GM12873 (cell line): ENCODE measurements around the gene PPP2R2C.

Experiments used
- TF ChIP-seq, protein P1 (sequence below): IDR thresholded peaks from 2 replicates; pipeline ENCODE4 v1.5.1; 2012; ENCODE audit warnings: low read depth, mild to moderate bottlenecking, moderate library complexity, low read length, control low read depth; ENCODE audit not compliant: insufficient read depth; ENCODE audit errors: missing control alignments

Gene PPP2R2C

DNA sequence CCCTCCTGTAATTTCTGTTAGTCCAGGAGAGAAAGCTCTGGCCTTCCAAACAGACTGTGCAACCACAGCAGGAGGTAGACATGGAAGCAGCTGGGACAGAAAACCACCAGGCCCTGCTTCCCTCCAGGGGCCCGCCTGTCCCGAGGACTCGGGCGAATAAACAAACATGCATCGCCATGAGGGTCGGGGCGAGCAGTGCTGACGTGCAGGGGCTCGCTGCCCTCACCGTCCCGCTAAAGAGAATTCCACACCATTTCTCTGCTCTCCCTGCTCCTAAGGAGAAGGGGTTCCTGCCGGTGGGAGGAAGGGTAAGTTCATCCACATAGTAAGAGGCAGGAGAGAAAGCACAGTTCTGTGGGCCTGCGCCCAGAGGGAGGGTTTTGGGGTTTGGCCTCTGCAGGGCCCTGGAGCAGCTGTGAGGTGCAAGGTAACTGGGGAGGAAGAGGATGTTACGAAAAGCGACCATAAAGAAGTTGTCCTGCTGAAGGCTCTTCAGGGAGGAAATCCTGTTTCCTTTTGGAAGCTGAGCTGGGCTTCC lies 147.9 kb downstream of the PPP2R2C start:
- TF ChIP-seq, protein P1, sequence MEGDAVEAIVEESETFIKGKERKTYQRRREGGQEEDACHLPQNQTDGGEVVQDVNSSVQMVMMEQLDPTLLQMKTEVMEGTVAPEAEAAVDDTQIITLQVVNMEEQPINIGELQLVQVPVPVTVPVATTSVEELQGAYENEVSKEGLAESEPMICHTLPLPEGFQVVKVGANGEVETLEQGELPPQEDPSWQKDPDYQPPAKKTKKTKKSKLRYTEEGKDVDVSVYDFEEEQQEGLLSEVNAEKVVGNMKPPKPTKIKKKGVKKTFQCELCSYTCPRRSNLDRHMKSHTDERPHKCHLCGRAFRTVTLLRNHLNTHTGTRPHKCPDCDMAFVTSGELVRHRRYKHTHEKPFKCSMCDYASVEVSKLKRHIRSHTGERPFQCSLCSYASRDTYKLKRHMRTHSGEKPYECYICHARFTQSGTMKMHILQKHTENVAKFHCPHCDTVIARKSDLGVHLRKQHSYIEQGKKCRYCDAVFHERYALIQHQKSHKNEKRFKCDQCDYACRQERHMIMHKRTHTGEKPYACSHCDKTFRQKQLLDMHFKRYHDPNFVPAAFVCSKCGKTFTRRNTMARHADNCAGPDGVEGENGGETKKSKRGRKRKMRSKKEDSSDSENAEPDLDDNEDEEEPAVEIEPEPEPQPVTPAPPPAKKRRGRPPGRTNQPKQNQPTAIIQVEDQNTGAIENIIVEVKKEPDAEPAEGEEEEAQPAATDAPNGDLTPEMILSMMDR = no peak

DNA sequence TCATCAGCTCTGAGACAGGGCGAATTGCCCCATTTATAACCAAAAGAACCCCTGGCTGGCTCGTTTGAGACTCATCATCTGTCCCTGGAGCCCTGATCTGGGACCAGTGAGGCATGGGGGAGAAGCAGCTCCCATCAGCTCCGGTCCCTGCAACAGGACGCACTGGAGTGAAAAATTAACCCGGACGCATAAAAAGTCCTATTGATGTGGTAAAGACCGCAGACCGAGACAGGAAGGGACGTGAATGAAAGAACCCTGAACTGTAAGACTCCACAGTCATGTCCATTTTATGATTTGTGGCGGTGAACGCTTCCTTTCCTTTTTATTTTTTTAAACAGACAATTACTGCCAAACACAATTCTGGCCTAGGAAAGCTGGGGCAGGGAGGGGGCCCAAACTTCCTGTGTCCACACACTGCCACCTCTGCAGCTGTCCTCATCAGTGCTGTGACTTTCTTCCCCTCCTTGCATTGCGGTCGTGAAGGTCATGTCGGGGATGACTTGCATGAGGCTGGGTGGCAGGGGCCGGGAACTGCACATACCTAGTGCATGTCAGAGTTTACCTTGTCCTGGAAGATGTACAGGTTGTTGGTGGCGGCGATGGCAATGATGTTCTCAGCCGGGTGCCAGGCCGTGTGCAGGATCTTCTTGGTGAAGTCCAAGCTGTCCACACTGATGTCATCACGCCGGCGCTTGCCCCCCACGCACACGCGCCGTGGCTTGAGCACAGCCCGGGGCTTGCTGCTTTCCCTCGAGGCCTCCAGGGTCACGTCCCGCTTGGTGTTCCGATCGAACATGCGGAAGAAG lies 149.4 kb downstream of the PPP2R2C start:
- TF ChIP-seq, protein P1 = no peak

DNA sequence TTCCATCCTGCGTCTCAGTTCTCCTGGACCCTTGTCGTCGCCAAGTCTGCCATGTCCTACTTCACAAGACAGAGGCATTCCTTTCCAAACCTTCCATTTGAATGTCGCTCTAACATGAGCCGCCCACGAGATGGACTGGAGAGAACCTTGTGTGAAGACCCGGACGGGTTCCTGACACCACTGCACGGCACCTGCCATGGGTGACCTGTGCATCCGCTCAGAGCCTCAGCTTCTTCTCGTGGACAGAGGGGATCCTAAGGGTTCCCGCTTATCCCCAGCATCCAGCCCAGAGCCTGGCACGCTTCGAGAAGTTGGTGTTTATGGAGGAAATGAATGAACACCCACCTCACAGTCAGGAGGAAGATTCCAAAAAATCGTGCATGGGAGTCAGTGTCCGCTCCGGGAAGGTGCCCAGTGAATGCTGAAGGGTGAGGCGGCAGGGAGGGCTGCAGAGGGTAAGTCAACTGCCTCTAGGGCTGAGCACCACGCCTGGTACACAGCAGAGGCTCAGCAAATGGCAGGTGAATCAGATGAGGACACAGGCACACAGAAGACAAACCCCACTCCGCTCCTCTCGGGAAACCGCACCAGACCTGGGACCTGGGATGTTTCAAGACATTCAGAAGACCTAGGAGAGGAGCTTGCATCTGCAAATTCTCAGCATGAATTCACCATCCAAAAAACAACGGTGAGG lies 150.2 kb downstream of the PPP2R2C start:
- TF ChIP-seq, protein P1 = no peak

DNA sequence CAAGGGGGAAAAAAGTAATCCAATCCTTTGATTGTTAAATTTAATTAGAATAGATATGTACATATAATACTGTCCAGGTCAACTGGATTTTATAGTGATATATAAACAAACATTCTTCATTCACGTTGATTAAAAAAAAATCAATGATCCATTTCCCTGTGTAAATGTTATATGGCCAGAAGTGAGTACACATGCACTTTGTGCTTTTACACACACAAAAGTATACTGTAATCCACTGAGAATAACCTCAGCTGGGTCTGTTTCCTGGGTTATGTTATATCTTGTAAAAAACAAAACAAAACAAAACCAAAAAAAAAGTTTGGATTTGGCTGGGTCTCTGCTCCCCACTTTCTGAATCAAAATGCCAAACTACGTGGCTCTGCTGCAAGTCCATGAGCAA lies 151.1 kb downstream of the PPP2R2C start:
- TF ChIP-seq, protein P1 = no peak

DNA sequence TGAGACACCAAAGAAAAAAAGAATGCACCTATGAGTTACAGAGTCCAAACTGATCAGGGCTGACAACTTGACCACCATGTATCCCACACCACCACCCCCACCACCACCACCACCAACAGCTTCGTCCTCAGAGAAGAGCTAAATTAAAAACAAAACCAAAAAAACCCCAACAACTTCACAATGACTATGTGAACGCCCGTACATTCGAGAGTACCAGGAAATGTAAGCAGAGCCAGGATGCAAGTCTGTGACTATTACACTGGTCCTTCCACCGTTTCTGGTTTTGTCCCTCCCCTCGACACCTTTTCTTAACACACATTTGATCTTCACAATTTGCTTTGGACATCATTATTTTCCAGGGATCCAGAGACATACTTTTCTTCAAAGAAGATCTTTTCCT lies 151.8 kb downstream of the PPP2R2C start:
- TF ChIP-seq, protein P1 = no peak

DNA sequence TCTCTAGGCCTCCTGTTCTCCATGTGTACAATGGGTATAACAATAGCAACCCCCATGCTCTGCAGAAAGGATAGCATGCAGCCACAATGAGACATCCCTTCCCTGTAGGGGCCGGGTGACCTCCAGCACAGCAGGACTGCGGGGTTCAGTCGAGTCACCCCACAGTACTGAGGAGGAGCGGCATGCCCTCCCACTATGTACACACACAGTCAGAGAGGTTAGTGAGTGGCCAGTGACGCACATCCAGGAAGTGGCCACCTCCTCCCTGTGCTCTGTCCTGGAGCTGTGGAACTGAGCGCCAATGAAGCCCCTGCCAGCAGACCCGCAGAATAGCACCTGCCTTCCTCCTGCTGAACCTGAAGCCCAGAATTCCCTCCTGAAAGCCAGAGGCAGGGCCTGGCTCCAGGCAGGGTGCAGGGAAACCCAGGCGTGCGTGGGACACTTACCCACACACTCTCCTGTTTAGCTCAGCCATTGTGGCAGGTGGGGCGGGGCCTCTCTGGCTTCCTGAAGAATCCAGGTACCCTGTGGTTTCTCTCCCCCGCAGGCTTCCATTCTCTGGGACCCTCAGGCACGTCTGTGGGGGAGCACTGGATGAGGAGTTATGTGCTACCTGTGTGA lies 152.8 kb downstream of the PPP2R2C start:
- TF ChIP-seq, protein P1 = no peak

DNA sequence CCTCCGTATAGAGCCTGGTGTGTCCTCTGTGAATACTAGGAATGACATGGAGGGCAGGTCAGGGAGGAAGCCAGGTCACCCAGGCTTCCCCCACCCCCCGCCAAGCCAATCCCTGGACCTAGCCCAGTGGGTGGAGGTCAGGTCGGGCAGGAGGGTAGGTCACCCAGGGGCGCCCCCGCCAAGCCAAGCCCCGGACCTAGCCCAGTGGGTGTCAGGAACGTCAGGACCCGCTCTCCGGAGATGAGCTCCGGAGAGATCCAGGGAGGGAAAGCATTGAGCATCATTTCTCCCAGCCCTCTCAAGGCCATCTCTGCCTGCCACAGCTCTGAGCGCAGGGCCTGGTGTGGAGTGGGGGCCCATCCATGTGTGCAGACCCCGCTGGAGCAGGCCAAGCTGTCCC lies 154.2 kb downstream of the PPP2R2C start:
- TF ChIP-seq, protein P1 = no peak
